Sigmoid colon (tissue), 4 donors: ENCODE measurements around the gene CHST6.

Experiments
- POLR2A ChIP-seq, 2 donors: fragments of 450-650 bp; IDR thresholded peaks; one replicate each; pipeline ENCODE4 v1.6.1; 2016; ENCODE audit warnings: antibody characterized with exemption in 2 of 2, mild to moderate bottlenecking in 2 of 2, moderate library complexity in 2 of 2
- POLR2AphosphoS5 ChIP-seq, 4 donors: sonication (generic); formaldehyde crosslinking; IDR thresholded peaks; one replicate each; pipeline ENCODE4 v1.6.1; 2017; ENCODE audit warnings: antibody characterized with exemption in 4 of 4
- TF ChIP-seq, protein P1 (sequence below), 4 experiments: fragments of 450-650 bp in 3 of 4; fragments of 200-600 bp in 1 of 4; IDR thresholded peaks; one replicate each; pipeline ENCODE4 v1.5.1; 2016 to 2019; ENCODE audit warnings: antibody characterized with exemption in 4 of 4, mild to moderate bottlenecking in 3 of 4, moderate library complexity in 2 of 4

DNA sequence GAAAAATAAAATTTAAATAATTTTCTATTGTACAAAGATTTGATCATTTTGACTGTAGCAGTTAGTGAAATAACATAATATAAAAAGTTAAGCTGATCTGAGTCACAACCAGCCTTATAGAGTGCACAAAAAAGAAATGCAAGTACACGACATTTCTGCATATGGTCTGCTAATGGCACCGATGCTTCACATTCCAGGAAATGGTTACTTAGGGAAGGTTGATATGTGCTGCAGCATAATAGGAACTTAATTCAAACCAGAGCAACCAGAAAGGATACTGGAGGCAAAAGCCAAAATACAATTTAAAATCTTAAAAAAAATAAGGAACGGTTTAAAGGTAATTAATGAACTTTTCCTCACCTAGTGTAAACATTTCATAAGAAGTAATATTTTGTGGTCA is 51.9 kb downstream of the CHST6 start:
- TF ChIP-seq, protein P1, sequence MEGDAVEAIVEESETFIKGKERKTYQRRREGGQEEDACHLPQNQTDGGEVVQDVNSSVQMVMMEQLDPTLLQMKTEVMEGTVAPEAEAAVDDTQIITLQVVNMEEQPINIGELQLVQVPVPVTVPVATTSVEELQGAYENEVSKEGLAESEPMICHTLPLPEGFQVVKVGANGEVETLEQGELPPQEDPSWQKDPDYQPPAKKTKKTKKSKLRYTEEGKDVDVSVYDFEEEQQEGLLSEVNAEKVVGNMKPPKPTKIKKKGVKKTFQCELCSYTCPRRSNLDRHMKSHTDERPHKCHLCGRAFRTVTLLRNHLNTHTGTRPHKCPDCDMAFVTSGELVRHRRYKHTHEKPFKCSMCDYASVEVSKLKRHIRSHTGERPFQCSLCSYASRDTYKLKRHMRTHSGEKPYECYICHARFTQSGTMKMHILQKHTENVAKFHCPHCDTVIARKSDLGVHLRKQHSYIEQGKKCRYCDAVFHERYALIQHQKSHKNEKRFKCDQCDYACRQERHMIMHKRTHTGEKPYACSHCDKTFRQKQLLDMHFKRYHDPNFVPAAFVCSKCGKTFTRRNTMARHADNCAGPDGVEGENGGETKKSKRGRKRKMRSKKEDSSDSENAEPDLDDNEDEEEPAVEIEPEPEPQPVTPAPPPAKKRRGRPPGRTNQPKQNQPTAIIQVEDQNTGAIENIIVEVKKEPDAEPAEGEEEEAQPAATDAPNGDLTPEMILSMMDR (IDR thresholded peaks at IDR 0.05), result no peak
- no peak for TF ChIP-seq POLR2AphosphoS5 (IDR thresholded peaks at IDR 0.05)
- TF ChIP-seq POLR2A (IDR thresholded peaks at IDR 0.05), result no peak
